HUDEP-2 (cell line): ENCODE measurements around the gene ELAVL1.

Experiments
- DNase-seq, 76 experiments: peaks; one replicate each; lab custom pipeline; 2025; ENCODE audit not compliant: unreplicated experiment in 76 of 76; lab: John Stamatoyannopoulos, UW

ELAVL1 gene

GRCh38 chr19:7987114-7987768 lies 18.2 kb downstream of the ELAVL1 start:
- DNase-seq = no peak

- no peak for DNase-seq
Observed at GRCh38 chr19:7986321-7987113, 18.9 kb downstream of the ELAVL1 start.

- no peak for DNase-seq
Observed at GRCh38 chr19:7985481-7985911, 19.9 kb downstream of the ELAVL1 start.

- no peak for DNase-seq
Observed at GRCh38 chr19:7983995-7984837, 21.2 kb downstream of the ELAVL1 start.

- no peak for DNase-seq
Observed at GRCh38 chr19:7983286-7983950, 22.0 kb downstream of the ELAVL1 start.

- no peak for DNase-seq
Observed at GRCh38 chr19:7982651-7983099, 22.8 kb downstream of the ELAVL1 start.

- no peak for DNase-seq
Observed at GRCh38 chr19:7982103-7982502, 23.3 kb downstream of the ELAVL1 start.

- DNase-seq = no peak
Observed at GRCh38 chr19:7981661-7982060, 23.8 kb downstream of the ELAVL1 start.

- peak in 19 of 76 experiments; percentile 7 to 48 (median 23) for DNase-seq
Observed at GRCh38 chr19:7981199-7981598, 24.2 kb downstream of the ELAVL1 start.

GRCh38 chr19:7980635-7981121 lies 24.8 kb downstream of the ELAVL1 start:
- DNase-seq = no peak

GRCh38 chr19:7980168-7980567 lies 25.3 kb downstream of the ELAVL1 start:
- no peak for DNase-seq

GRCh38 chr19:7979559-7979958 lies 25.9 kb downstream of the ELAVL1 start:
- DNase-seq = no peak

GRCh38 chr19:7979011-7979410 lies 26.4 kb downstream of the ELAVL1 start:
- no peak for DNase-seq

GRCh38 chr19:7978179-7978825 lies 27.1 kb downstream of the ELAVL1 start:
- no peak for DNase-seq

- DNase-seq = no peak
Observed at GRCh38 chr19:7977723-7978040, 27.8 kb downstream of the ELAVL1 start.

- DNase-seq = no peak
Observed at GRCh38 chr19:7977021-7977722, 28.3 kb downstream of the ELAVL1 start.

GRCh38 chr19:7976461-7976860 lies 29.0 kb downstream of the ELAVL1 start:
- no peak for DNase-seq

- no peak for DNase-seq
Observed at GRCh38 chr19:7975037-7975436, 30.4 kb downstream of the ELAVL1 start.

- DNase-seq = no peak
Observed at GRCh38 chr19:7973883-7974282, 31.6 kb downstream of the ELAVL1 start.
